Sigmoid colon (tissue), 7 donors: ENCODE data around the gene KLHL17. TPM values are rescaled to one million over a fixed set of nuclear protein-coding genes. Genes with fewer than 3 reads are reported as not detected.

Source experiments
- DNase-seq: peaks from one replicate; pipeline ENCODE4 v3.0.0-alpha.2; 2019
- H3K27ac ChIP-seq, 4 donors: fragments of 200-600 bp; sonication (generic); one replicate each; pipeline ENCODE4 v1.5.1; 2016 to 2019; ENCODE audit warnings: mild to moderate bottlenecking in 1 of 4
- H3K27me3 ChIP-seq, 3 donors: fragments of 200-600 bp; sonication (generic); one replicate each; pipeline ENCODE4 v1.5.1; 2019; ENCODE audit warnings: mild to moderate bottlenecking in 1 of 3
- H3K36me3 ChIP-seq, 4 donors: fragments of 200-600 bp; sonication (generic); one replicate each; pipeline ENCODE4 v1.5.1; 2016 to 2019
- H3K4me1 ChIP-seq, 4 donors: fragments of 200-600 bp; sonication (generic); one replicate each; pipeline ENCODE4 v1.5.1; 2017 to 2019
- H3K4me3 ChIP-seq, 4 donors: fragments of 200-600 bp; sonication (generic); one replicate each; pipeline ENCODE4 v1.5.1; 2017 to 2019; ENCODE audit warnings: mild to moderate bottlenecking in 2 of 4, moderate library complexity in 1 of 4
- H3K9me3 ChIP-seq, 4 donors: fragments of 200-600 bp in 3 of 4; sonication (generic) in 3 of 4; one replicate each; pipeline versions ENCODE4 v1.5.1 to v1.6.1; 2013 to 2019
- CTCF ChIP-seq, 4 experiments: fragments of 450-650 bp in 3 of 4; fragments of 200-600 bp in 1 of 4; IDR thresholded peaks; one replicate each; pipeline ENCODE4 v1.5.1; 2016 to 2019; ENCODE audit warnings: antibody characterized with exemption in 4 of 4, mild to moderate bottlenecking in 3 of 4, moderate library complexity in 2 of 4
- EP300 ChIP-seq, 4 donors: sonication (generic); formaldehyde crosslinking; IDR thresholded peaks; one replicate each; pipeline ENCODE4 v1.6.1; 2017; ENCODE audit warnings: antibody characterized with exemption in 4 of 4
- POLR2A ChIP-seq, 2 donors: fragments of 450-650 bp; IDR thresholded peaks; one replicate each; pipeline ENCODE4 v1.6.1; 2016; ENCODE audit warnings: antibody characterized with exemption in 2 of 2, mild to moderate bottlenecking in 2 of 2, moderate library complexity in 2 of 2
- POLR2AphosphoS5 ChIP-seq, 4 donors: sonication (generic); formaldehyde crosslinking; IDR thresholded peaks; one replicate each; pipeline ENCODE4 v1.6.1; 2017; ENCODE audit warnings: antibody characterized with exemption in 4 of 4
- WGBS, 2 donors: extraction: QIAGEN DNeasy Blood & Tissue Kit; methylation state at CpG; one replicate each; pipeline ENCODE4 v1.1.7; 2013; 5-methylcytosine and 5-hydroxymethylcytosine counted together
- intact Hi-C: fragments of 100-400 bp; cut with DNase I; formaldehyde crosslinking; loops from one replicate; pipeline ENCODE4 v1.15.1; 2023
- polyA plus RNA-seq, 3 donors: library from polyadenylated mRNA; stranded (reverse); fragments of 200-250 nt; gene quantifications; one replicate each; pipeline ENCODE4 v1.2.3, GENCODE V29; 2013
- total RNA-seq, 4 donors: library from RNA; depleted of rRNA; stranded (reverse); fragments of >200 nt; gene quantifications; one replicate each; pipeline ENCODE4 v1.1.0, GENCODE V29; 2016
- donor health status: healthy with polysubstance abuse.
- donor health status: Bipolar disorder and iron deficiency.
- donor health status: healthy.

Gene KLHL17
- total and polyA plus RNA-seq, 7 donors, result 0.69 to 10.8 (median 4.9) TPM

- Histone ChIP-seq H3K36me3 (no peaks in the 10 kb centered on the region), H3K4me1 (peaks cover 0 to 42% (median 31%) of the 10 kb centered on the region in 4 donors), H3K9me3 (no peaks in the 10 kb centered on the region), H3K4me3 (peak overlapping the region; percentile 46 to 92 (median 60)), H3K27me3 (peaks cover 0 to 17% (median 5%) of the 10 kb centered on the region in 3 donors), H3K27ac (peak overlapping the region; percentile 89 to 98 (median 96))
- peak; percentile 78 for DNase-seq
- intact Hi-C loops, result no loop called here
- WGBS, 2 donors, result 0 to 1% methylated on average over 86 of the region's 86 CpGs
- TF ChIP-seq POLR2A (IDR thresholded peaks at IDR 0.05), result no peak
- peak in 1 of 4 donors; percentile 4 for TF ChIP-seq POLR2AphosphoS5 (IDR thresholded peaks at IDR 0.05)
These were observed 38.8 kb downstream of the KLHL17 start for GRCh38 chr1:998995-999724.

GRCh38 chr1:999725-1000356, 39.5 kb downstream of the KLHL17 start, which contains the start of gene HES4:
Gene HES4, minus strand, starts transcription at chr1:1000097. Its CDS starts 124 bp downstream, at chr1:999973.
- intact Hi-C loops, result loop anchor here (1.0 kb wide), 1 partner anchor 19 kb away; no protein-coding TSS in a partner anchor
- no peaks in the 10 kb centered on the region for H3K36me3 ChIP-seq
- no peak for TF ChIP-seq CTCF (IDR thresholded peaks at IDR 0.05)
- TF ChIP-seq EP300 (IDR thresholded peaks at IDR 0.05), result peak in 2 of 4 donors; percentile 25 to 63
- no peak for TF ChIP-seq POLR2A (IDR thresholded peaks at IDR 0.05)
- TF ChIP-seq POLR2AphosphoS5 (IDR thresholded peaks at IDR 0.05), result peak; percentile 60 to 90 (median 68)
- H3K27me3 ChIP-seq, result peaks cover 0 to 17% (median 5%) of the 10 kb centered on the region in 3 donors
- H3K4me3 ChIP-seq, result peak within 1 kb of the TSS; percentile 58 to 92 (median 60)
- H3K9me3 ChIP-seq, result no peaks in the 10 kb centered on the region
- WGBS, 2 donors, result 0 to 1% methylated on average over 95 of the region's 95 CpGs
- H3K27ac ChIP-seq, result peak within 1 kb of the TSS; percentile 89 to 98 (median 96)
- DNase-seq, result peak; percentile 97
- peaks cover 0 to 45% (median 35%) of the 10 kb centered on the region in 4 donors for H3K4me1 ChIP-seq

- peak overlapping the region; percentile 89 to 98 (median 96) for H3K27ac ChIP-seq
- TF ChIP-seq POLR2A (IDR thresholded peaks at IDR 0.05) (peak; percentile 20 to 45), CTCF (IDR thresholded peaks at IDR 0.05) (no peak), EP300 (IDR thresholded peaks at IDR 0.05) (peak in 3 of 4 donors; percentile 97 to 98 (median 98)), POLR2AphosphoS5 (IDR thresholded peaks at IDR 0.05) (peak; percentile 80 to 92 (median 89))
- peaks cover 0 to 51% (median 42%) of the 10 kb centered on the region in 4 donors for H3K4me1 ChIP-seq
- H3K27me3 ChIP-seq, result peaks cover 0 to 17% (median 5%) of the 10 kb centered on the region in 3 donors
- DNase-seq, result peak; percentile 95
- no peaks in the 10 kb centered on the region for H3K36me3 ChIP-seq
- no peaks in the 10 kb centered on the region for H3K9me3 ChIP-seq
- WGBS, 2 donors, result 1% methylated on average over 75 of the region's 75 CpGs
- peak overlapping the region; percentile 58 to 92 (median 60) for H3K4me3 ChIP-seq
- intact Hi-C loops, result loop anchor here (1.0 kb wide), 2 partner anchors 19 to 41 kb away; partner anchors contain the start of gene NOC2L
These were observed 40.1 kb downstream of the KLHL17 start for GRCh38 chr1:1000357-1001056.

GRCh38 chr1:1001057-1001783, 40.8 kb downstream of the KLHL17 start:
- peaks cover 0 to 56% (median 47%) of the 10 kb centered on the region in 4 donors for H3K4me1 ChIP-seq
- H3K36me3 ChIP-seq, result no peaks in the 10 kb centered on the region
- TF ChIP-seq CTCF (IDR thresholded peaks at IDR 0.05), result no peak
- TF ChIP-seq EP300 (IDR thresholded peaks at IDR 0.05), result no peak
- TF ChIP-seq POLR2AphosphoS5 (IDR thresholded peaks at IDR 0.05), result no peak
- no peak for TF ChIP-seq POLR2A (IDR thresholded peaks at IDR 0.05)
- peak overlapping the region; percentile 58 to 92 (median 60) for H3K4me3 ChIP-seq
- intact Hi-C loops, result loop anchor here (1.0 kb wide), 1 partner anchor 42 kb away; the partner anchor contains the start of gene NOC2L
- peak; percentile 73 for DNase-seq
- peak overlapping the region; percentile 89 to 98 (median 96) for H3K27ac ChIP-seq
- no peaks in the 10 kb centered on the region for H3K9me3 ChIP-seq
- H3K27me3 ChIP-seq, result peaks cover 0 to 17% (median 5%) of the 10 kb centered on the region in 3 donors
- 2 to 3% methylated on average over 58 of the region's 58 CpGs for whole genome bisulfite sequencing, 2 donors
